Skeletal muscle tissue (tissue), 4 donors: Measurements from ENCODE around the gene SPX. TPM values are rescaled to one million over a fixed set of nuclear protein-coding genes. Genes with fewer than 3 reads are reported as not detected.

Experiments used
- H3K27ac ChIP-seq: one replicate; pipeline ENCODE4 v1.7.0; 2013; ENCODE audit warnings: mild to moderate bottlenecking, low read depth, low read length, inconsistent platforms
- H3K27me3 ChIP-seq, 3 donors: one replicate each; pipeline ENCODE4 v1.7.0; 2013; ENCODE audit warnings: low read length in 3 of 3; ENCODE audit not compliant: control insufficient read depth in 3 of 3, insufficient read depth in 3 of 3
- H3K36me3 ChIP-seq, 3 donors: one replicate each; pipeline ENCODE4 v1.7.0; 2013; ENCODE audit warnings: low read length in 3 of 3; ENCODE audit not compliant: control insufficient read depth in 3 of 3, insufficient read depth in 3 of 3
- H3K4me1 ChIP-seq, 3 donors: one replicate each; pipeline ENCODE4 v1.7.0; 2013; ENCODE audit warnings: low read length in 3 of 3, mild to moderate bottlenecking in 3 of 3; ENCODE audit not compliant: control insufficient read depth in 3 of 3, insufficient read depth in 3 of 3
- H3K4me3 ChIP-seq, 3 donors: one replicate each; pipeline ENCODE4 v1.7.0; 2013; ENCODE audit warnings: low read length in 3 of 3
- H3K9ac ChIP-seq, 3 donors: one replicate each; pipeline ENCODE4 v1.7.0; 2013; ENCODE audit warnings: low read length in 3 of 3, mild to moderate bottlenecking in 3 of 3, moderate library complexity in 2 of 3, low read depth in 1 of 3
- H3K9me3 ChIP-seq, 3 donors: one replicate each; pipeline ENCODE4 v1.7.0; 2013; ENCODE audit warnings: low read length in 3 of 3; ENCODE audit not compliant: control insufficient read depth in 3 of 3
- total RNA-seq: library from RNA; depleted of rRNA; stranded (reverse); fragments of >200 nt; gene quantifications from one replicate; pipeline ENCODE4 v1.2.3, GENCODE V29; 2014
- donor health status: Osteomylitis.

The SPX gene
- total RNA-seq, 1 donor from 2014 or later: 7.8 TPM

DNA sequence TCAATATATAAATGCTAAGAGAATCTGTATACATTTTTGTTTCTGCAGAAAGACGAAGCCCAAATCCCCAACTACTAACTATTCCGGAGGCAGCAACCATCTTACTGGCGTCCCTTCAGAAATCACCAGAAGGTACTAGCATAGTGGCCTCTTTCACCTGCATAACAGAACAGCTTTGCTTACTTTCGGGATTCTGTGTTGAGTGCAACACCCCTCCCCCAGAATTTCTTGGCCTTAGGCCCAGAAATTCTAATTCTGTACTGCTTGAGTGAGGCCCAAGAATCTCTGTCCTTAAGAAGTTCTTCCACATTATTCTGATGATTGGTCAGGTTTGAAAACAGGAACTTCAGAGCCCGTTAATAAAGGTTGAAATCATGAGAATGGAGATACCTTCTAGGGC, 2.9 kb downstream of the SPX start:
- Histone ChIP-seq H3K27me3 (peaks cover 0 to 2% (median 0%) of the 10 kb centered on the region in 3 donors), H3K4me1 (peaks cover 13 to 16% (median 15%) of the 10 kb centered on the region in 3 donors), H3K27ac (peak overlapping the region; percentile 41), H3K4me3 (peak overlapping the region in 2 of 3 donors; percentile 25 to 74), H3K9ac (peak overlapping the region; percentile 10 to 59 (median 28)), H3K9me3 (peaks cover 0 to 2% (median 0%) of the 10 kb centered on the region in 3 donors), H3K36me3 (peaks cover 4 to 5% (median 5%) of the 10 kb centered on the region in 3 donors)

DNA sequence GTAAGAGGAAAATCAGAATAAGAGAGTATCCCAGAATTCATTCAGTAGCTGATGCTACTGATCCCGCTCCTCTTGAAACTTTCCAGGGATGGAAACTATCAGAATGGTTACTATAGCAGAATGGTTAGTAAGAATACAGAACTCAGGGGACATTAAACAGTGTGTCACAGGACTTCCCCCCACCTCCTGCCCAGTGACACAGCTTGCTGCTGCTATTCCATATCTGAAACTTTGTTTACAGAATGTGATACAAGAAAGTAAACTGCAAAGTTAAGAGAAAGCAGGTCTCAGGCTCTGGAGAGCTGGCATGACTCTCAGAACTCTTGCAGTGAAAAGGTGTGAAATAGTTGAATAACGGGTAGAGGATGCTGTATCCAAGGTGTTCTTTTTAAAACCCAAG, 3.4 kb downstream of the SPX start:
- Histone ChIP-seq H3K27me3 (peaks cover 0 to 2% (median 0%) of the 10 kb centered on the region in 3 donors), H3K27ac (peak overlapping the region; percentile 41), H3K9me3 (no peaks in the 10 kb centered on the region), H3K4me1 (peaks cover 13 to 16% (median 15%) of the 10 kb centered on the region in 3 donors), H3K36me3 (peaks cover 4 to 5% (median 5%) of the 10 kb centered on the region in 3 donors), H3K9ac (peak overlapping the region in 2 of 3 donors; percentile 28 to 59), H3K4me3 (peak overlapping the region in 1 of 3 donors; percentile 74)

DNA sequence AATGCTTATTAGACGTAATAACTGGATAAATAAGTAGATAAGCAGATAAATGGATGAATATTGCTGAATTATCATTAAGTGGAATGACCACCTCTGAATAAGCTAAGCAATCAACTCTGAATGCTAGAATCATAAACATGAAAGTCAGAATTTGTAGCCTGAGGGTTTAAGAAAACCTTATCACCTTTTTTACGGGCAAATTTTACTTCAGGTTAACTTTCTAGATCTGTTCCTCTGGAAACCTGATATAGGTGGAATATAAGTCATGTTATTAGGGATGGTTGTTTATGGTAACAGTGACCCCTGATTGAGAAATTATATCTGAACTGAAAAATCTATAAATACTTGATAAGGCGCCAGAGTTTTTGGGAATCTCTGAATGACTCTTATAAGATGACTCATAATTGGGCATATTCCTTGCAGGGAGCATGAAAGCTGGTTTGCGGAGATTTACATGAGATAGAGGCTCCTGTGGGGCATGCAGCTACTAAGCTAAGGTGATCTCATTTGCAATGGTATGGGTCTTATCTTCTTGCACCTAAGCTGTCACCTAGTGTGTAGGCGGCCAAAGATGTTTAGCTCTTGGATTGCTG, 12.1 kb downstream of the SPX start:
- peaks cover 0 to 5% (median 0%) of the 10 kb centered on the region in 3 donors for H3K4me1 ChIP-seq
- H3K27ac ChIP-seq: no peak overlapping the region
- H3K36me3 ChIP-seq: peaks cover 0 to 7% (median 4%) of the 10 kb centered on the region in 3 donors
- H3K27me3 ChIP-seq: no peaks in the 10 kb centered on the region
- H3K9me3 ChIP-seq: no peaks in the 10 kb centered on the region
- no peak overlapping the region for H3K4me3 ChIP-seq
- H3K9ac ChIP-seq: no peak overlapping the region

DNA sequence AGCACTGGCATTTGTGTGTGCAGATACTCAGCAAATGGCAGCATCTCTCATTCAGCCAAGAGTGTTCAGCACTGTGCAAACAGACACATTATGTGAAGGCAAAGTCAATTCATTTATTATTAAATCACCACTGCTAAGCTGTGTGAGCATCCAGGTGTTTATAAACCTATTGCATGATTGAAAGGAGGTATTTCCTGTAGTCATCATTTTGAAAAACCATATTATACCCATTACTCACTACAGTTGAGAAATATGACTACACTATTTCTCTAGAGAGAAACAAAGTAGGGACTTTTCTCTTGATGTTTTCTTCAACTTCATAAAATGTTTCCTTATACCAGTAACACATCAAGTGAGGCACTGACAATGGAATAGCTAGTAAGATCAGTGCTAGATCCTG, 13.7 kb downstream of the SPX start:
- no peaks in the 10 kb centered on the region for H3K9me3 ChIP-seq
- no peak overlapping the region for H3K9ac ChIP-seq
- H3K27me3 ChIP-seq: no peaks in the 10 kb centered on the region
- peaks cover 0 to 5% (median 0%) of the 10 kb centered on the region in 3 donors for H3K4me1 ChIP-seq
- H3K36me3 ChIP-seq: peaks cover 0 to 7% (median 4%) of the 10 kb centered on the region in 3 donors
- no peak overlapping the region for H3K4me3 ChIP-seq
- H3K27ac ChIP-seq: no peak overlapping the region

DNA sequence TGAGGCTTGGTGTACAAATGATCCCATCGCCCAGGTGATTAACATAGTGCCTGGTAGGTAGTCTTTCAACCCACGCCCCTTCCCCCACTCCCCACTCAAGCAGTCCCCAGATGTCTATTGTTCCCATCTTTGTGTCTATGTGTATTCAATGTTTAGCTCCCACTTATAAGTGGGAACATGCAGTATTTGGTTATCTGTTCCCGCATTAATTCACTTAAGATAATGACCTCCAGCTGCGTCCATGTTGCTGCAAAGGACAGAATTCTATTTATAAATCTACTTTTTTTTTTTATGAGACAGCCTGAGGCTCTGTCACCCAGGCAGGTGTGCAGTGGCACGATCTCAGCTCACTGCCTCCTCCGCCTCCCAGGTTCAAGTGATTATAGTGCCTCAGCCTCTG, 15.7 kb downstream of the SPX start:
- Histone ChIP-seq H3K36me3 (peaks cover 0 to 3% (median 2%) of the 10 kb centered on the region in 3 donors), H3K4me3 (no peak overlapping the region), H3K9me3 (no peaks in the 10 kb centered on the region), H3K4me1 (peaks cover 0 to 5% (median 0%) of the 10 kb centered on the region in 3 donors), H3K27ac (no peak overlapping the region), H3K9ac (no peak overlapping the region), H3K27me3 (no peaks in the 10 kb centered on the region)

DNA sequence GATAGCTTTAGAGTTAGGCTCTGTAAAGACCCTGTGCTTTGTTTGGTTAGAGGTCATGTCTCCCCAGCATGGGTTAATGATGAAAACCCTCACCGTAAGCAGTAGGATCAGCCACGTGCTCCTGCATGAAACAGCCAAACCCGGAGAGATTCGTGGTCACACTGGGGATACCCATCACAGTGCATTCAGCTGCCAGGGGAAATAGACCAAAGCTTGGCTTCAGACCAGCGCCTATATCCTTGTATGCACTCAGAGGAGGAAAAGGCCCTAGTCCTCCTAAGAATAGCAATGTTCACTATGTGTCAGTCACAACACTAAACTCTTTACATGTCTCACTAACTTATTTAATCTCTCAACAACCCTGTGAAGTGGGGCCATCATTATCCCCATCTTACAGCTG, 16.3 kb downstream of the SPX start:
- Histone ChIP-seq H3K9me3 (no peaks in the 10 kb centered on the region), H3K27ac (no peak overlapping the region)

DNA sequence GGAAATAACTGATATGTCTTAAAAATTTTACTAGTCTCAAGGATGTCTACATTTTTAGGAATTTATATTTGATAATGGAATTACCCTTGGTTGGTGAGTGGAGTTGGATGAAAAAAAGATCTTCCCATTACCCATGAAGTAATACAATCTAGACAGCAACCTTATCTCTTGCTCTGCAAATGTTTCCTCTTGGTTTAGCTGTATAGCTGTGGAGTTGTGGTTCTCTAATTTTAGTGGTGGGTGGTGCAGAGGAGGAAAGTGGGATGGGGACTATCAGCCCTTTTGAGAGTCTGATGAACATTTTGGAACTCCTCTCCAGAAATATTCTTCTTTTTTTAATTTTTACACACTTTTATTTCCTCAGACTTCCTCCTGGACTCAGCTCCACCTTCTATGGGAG, 17.1 kb downstream of the SPX start:
- H3K27ac ChIP-seq: no peak overlapping the region
- no peak overlapping the region for H3K9ac ChIP-seq
- H3K4me3 ChIP-seq: no peak overlapping the region
- H3K9me3 ChIP-seq: no peaks in the 10 kb centered on the region
- peaks cover 0 to 5% (median 0%) of the 10 kb centered on the region in 3 donors for H3K4me1 ChIP-seq
- H3K27me3 ChIP-seq: no peaks in the 10 kb centered on the region
- H3K36me3 ChIP-seq: no peaks in the 10 kb centered on the region

More for the DNA sequence above, 16.3 kb downstream of the SPX start:
- no peak overlapping the region for H3K9ac ChIP-seq
- no peak overlapping the region for H3K4me3 ChIP-seq
- H3K27me3 ChIP-seq: no peaks in the 10 kb centered on the region
- H3K36me3 ChIP-seq: peaks cover 0 to 2% (median 0%) of the 10 kb centered on the region in 3 donors
- H3K4me1 ChIP-seq: peaks cover 0 to 5% (median 0%) of the 10 kb centered on the region in 3 donors

DNA sequence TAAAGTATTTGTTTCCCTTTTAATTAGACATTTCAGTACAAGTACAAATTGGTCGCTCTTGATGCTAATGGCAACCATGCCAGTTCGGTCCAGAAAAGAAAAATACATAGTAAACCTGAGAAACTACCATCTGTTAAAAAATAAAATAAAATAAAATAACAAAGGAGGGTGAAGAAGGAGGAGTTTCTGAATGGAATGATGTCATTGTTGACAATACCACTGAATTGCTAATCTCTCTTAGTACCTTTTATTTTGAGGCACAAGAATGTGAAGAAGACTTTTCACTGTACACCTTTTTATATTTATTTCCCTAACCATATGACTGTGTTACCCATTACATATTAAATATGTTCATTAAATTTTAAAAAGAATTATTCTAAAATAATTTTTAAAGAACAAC, 19.5 kb downstream of the SPX start:
- H3K27me3 ChIP-seq: no peaks in the 10 kb centered on the region
- H3K27ac ChIP-seq: no peak overlapping the region
- peaks cover 0 to 5% (median 0%) of the 10 kb centered on the region in 3 donors for H3K4me1 ChIP-seq

DNA sequence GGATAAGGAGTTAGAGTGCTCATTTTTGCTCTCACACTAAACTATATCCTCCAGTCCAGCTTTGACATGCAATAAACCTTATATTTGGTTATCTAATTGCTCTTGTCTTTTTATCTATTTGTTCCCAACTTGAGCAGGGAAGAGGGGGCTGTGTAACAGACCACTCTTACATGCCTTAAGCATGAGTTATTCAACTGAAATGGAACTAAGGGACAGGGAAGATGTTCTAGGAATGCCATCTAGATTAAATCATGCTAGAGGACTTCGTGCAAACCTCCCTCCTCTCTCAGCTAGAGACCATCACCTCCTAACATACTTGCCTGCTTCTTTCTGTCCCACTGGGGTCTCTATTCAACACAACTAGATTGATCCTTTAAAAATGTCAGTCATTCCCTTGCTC, 20.6 kb downstream of the SPX start:
- Histone ChIP-seq H3K9me3 (no peaks in the 10 kb centered on the region), H3K36me3 (no peaks in the 10 kb centered on the region), H3K27ac (no peak overlapping the region), H3K4me1 (peaks cover 0 to 9% (median 0%) of the 10 kb centered on the region in 3 donors), H3K27me3 (no peaks in the 10 kb centered on the region), H3K4me3 (no peak overlapping the region), H3K9ac (no peak overlapping the region)

More for the DNA sequence above, 19.5 kb downstream of the SPX start:
- no peaks in the 10 kb centered on the region for H3K36me3 ChIP-seq
- H3K9ac ChIP-seq: no peak overlapping the region
- H3K4me3 ChIP-seq: no peak overlapping the region
- H3K9me3 ChIP-seq: no peaks in the 10 kb centered on the region

DNA sequence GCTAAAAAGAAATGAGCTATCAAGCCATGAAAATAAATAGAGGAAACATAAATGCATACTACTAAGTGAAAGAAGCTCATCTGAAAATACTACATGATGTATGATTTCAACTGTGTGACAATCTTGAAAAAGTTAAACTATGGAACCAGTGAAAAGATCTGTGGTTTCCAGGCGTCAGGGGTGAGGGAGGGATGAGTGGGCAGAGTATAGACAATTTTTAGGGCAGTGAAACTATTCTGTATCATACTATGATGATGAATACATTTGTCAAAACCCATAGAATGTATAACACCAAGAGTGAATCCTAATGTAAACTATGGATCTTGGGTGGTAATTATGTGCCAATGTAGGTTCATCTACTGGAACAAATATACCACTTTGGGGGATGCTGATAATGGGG, 21.3 kb downstream of the SPX start:
- Histone ChIP-seq H3K9ac (no peak overlapping the region), H3K4me3 (no peak overlapping the region), H3K36me3 (no peaks in the 10 kb centered on the region), H3K27ac (no peak overlapping the region), H3K27me3 (no peaks in the 10 kb centered on the region), H3K9me3 (no peaks in the 10 kb centered on the region), H3K4me1 (peaks cover under 1 to 14% (median 5%) of the 10 kb centered on the region in 3 donors)
